HCT116 (cell line): ENCODE data around the gene GLCE. TPM values are rescaled to one million over a fixed set of nuclear protein-coding genes. Genes with fewer than 3 reads are reported as not detected.

Experiments used
- ATAC-seq: fragments of 200-7000 bp; cut with Tn5 transposase; 2 replicates; pipeline ENCODE4 v1.9.1; 2020; ENCODE audit warnings: mild to moderate bottlenecking, moderate library complexity
- BruUV-seq: library from RNA; stranded (reverse); fragments of 400-500 nt; replicated peaks from 2 replicates; lab custom pipeline; 2021; lab: Mats Ljungman, UMichigan
- CTCF ChIA-PET: fragments of 300-600 bp; sonication (Branson Sonifier 250); formaldehyde crosslinking; loops from one replicate; lab custom pipeline; 2021; ENCODE audit warnings: antibody characterized with exemption; lab: Charles Lee
- POLR2A ChIA-PET: fragments of 300-600, 350-600 bp; sonication (Branson Sonifier 250); formaldehyde crosslinking; loops from one replicate; lab custom pipeline; 2021; ENCODE audit warnings: antibody characterized with exemption; lab: Charles Lee
- RAD21 ChIA-PET, 2 experiments: fragments of 300-600 bp; sonication (Branson Sonifier 250); formaldehyde crosslinking; loops; one replicate each; lab custom pipeline; 2023; ENCODE audit warnings: low total read pairs in 2 of 2; ENCODE audit not compliant: uncharacterized antibody in 2 of 2, unreplicated experiment in 2 of 2, low non-redundant PET in 1 of 2; lab: Charles Lee
- DNase-seq: peaks from one replicate; pipeline ENCODE4 v3.0.0-alpha.2; 2010; ENCODE audit warnings: low read depth, low spot score
- H2AFZ ChIP-seq: fragments of 200-600 bp; shearing (Covaris generic), sonication (generic); 2 replicates; pipeline ENCODE4 v1.6.1; 2017; ENCODE audit warnings: low read depth, mixed run types, mixed read lengths, antibody characterized with exemption, low read length; ENCODE audit not compliant: poor library complexity, severe bottlenecking
- H3K27ac ChIP-seq: 2 replicates; pipeline ENCODE4 v1.5.1; 2012; ENCODE audit warnings: low read depth, low read length
- H3K27me3 ChIP-seq: fragments of 200-600 bp; sonication (generic); 2 replicates; pipeline ENCODE4 v1.6.1; 2016; ENCODE audit warnings: mixed run types, low read length, mixed read lengths; ENCODE audit not compliant: insufficient read depth
- H3K36me3 ChIP-seq, 2 experiments: fragments of 200-500 bp in 1 of 2; fragments of 200-600 bp in 1 of 2; sonication (Bioruptor generic) in 1 of 2; sonication (generic) in 1 of 2; 2 replicates each; pipeline versions ENCODE4 v1.5.1 to v1.6.1; 2014 to 2016; ENCODE audit warnings: low read length in 2 of 2, inconsistent platforms in 1 of 2, mixed read lengths in 1 of 2, mixed run types in 1 of 2; ENCODE audit not compliant: insufficient read depth in 2 of 2, control insufficient read depth in 1 of 2
- H3K4me1 ChIP-seq, 2 experiments: fragments of 200-600 bp in 1 of 2; sonication (generic) in 1 of 2; 2 replicates each; pipeline versions ENCODE4 v1.5.1 to v1.6.1; 2012 to 2017; ENCODE audit warnings: low read length in 2 of 2, inconsistent platforms in 1 of 2, mild to moderate bottlenecking in 1 of 2, mixed read lengths in 1 of 2, mixed run types in 1 of 2, moderate library complexity in 1 of 2; ENCODE audit not compliant: insufficient read depth in 2 of 2, control insufficient read depth in 1 of 2
- H3K4me2 ChIP-seq: fragments of 200-600 bp; sonication (generic); 2 replicates; pipeline ENCODE4 v1.6.1; 2017; ENCODE audit warnings: mixed run types, low read length, mixed read lengths
- H3K4me3 ChIP-seq, 2 experiments: fragments of 200-600 bp in 1 of 2; sonication (generic) in 1 of 2; replicated peaks in 1 of 2; 2 replicates each; pipeline ENCODE4 v1.5.1; 2011 to 2016; ENCODE audit warnings: low read length in 2 of 2, control low read depth in 1 of 2, low read depth in 1 of 2, mild to moderate bottlenecking in 1 of 2, mixed read lengths in 1 of 2, mixed run types in 1 of 2
- H3K79me2 ChIP-seq: fragments of 200-600 bp; sonication (generic); 2 replicates; pipeline ENCODE4 v1.6.1; 2017; ENCODE audit warnings: mild to moderate bottlenecking, mixed run types, low read length, moderate library complexity, mixed read lengths; ENCODE audit not compliant: insufficient read depth
- H3K9ac ChIP-seq: fragments of 200-600 bp; sonication (generic); 2 replicates; pipeline ENCODE4 v1.6.1; 2016; ENCODE audit warnings: low read length, mixed read lengths
- H3K9me2 ChIP-seq: fragments of 200-600 bp; sonication (generic), shearing (Covaris generic); 2 replicates; pipeline ENCODE4 v1.6.1; 2017; ENCODE audit warnings: mixed run types, mild to moderate bottlenecking, moderate library complexity; ENCODE audit not compliant: insufficient read depth
- H3K9me3 ChIP-seq, 2 experiments: fragments of 200-500 bp in 1 of 2; fragments of 200-600 bp in 1 of 2; sonication (Bioruptor generic) in 1 of 2; sonication (generic) in 1 of 2; 2 replicates each; pipeline ENCODE4 v1.6.1; 2014 to 2017; ENCODE audit warnings: low read length in 2 of 2, mixed read lengths in 2 of 2, inconsistent platforms in 1 of 2, low read depth in 1 of 2, mild to moderate bottlenecking in 1 of 2, mixed run types in 1 of 2, moderate library complexity in 1 of 2; ENCODE audit not compliant: control insufficient read depth in 1 of 2, insufficient read depth in 1 of 2
- H4K20me1 ChIP-seq: fragments of 200-600 bp; sonication (generic), shearing (Covaris generic); 2 replicates; pipeline ENCODE4 v1.6.1; 2017; ENCODE audit warnings: mixed run types, mild to moderate bottlenecking, moderate library complexity; ENCODE audit not compliant: insufficient read depth
- CBX3 ChIP-seq: IDR thresholded peaks from 2 replicates; pipeline ENCODE4 v1.6.1; 2012; ENCODE audit warnings: low read depth
- CTCF ChIP-seq, 3 experiments: fragments of 200-600 bp in 1 of 3; sonication (generic) in 1 of 3; IDR thresholded peaks in 2 of 3; conservative IDR thresholded peaks in 1 of 3; 2 replicates each; pipeline ENCODE4 v1.5.1; 2012 to 2017; ENCODE audit warnings: low read depth in 2 of 3, low read length in 2 of 3, antibody characterized with exemption in 1 of 3, borderline replicate concordance in 1 of 3, control low read depth in 1 of 3, mild to moderate bottlenecking in 1 of 3, mixed read lengths in 1 of 3, mixed run types in 1 of 3, moderate library complexity in 1 of 3; ENCODE audit not compliant: insufficient read depth in 1 of 3
- EGR1 ChIP-seq: IDR thresholded peaks from 2 replicates; pipeline ENCODE4 v1.6.1; 2012; ENCODE audit warnings: low read depth
- ELF1 ChIP-seq: IDR thresholded peaks from 2 replicates; pipeline ENCODE4 v1.6.1; 2012; ENCODE audit warnings: low read depth, borderline replicate concordance
- FOSL1 ChIP-seq: IDR thresholded peaks from 2 replicates; pipeline ENCODE4 v1.6.1; 2012; ENCODE audit warnings: low read depth
- JUND ChIP-seq: IDR thresholded peaks from 2 replicates; pipeline ENCODE4 v1.6.1; 2012
- POLR2AphosphoS5 ChIP-seq: IDR thresholded peaks from 2 replicates; pipeline ENCODE4 v1.6.1; 2011; ENCODE audit warnings: mild to moderate bottlenecking, low read depth, low read length, moderate library complexity
- RAD21 ChIP-seq: IDR thresholded peaks from 2 replicates; pipeline ENCODE4 v1.6.1; 2012; ENCODE audit warnings: low read depth, mild to moderate bottlenecking
- SIN3A ChIP-seq: IDR thresholded peaks from 2 replicates; pipeline ENCODE4 v1.6.1; 2012; ENCODE audit warnings: low read depth
- SP1 ChIP-seq: IDR thresholded peaks from 2 replicates; pipeline ENCODE4 v1.6.1; 2012; ENCODE audit warnings: low read depth
- SRF ChIP-seq: IDR thresholded peaks from 2 replicates; pipeline ENCODE4 v1.6.1; 2012; ENCODE audit warnings: low read depth
- YY1 ChIP-seq: IDR thresholded peaks from 2 replicates; pipeline ENCODE4 v1.6.1; 2011; ENCODE audit warnings: low read length, low read depth, moderate library complexity, mild to moderate bottlenecking; ENCODE audit not compliant: insufficient replicate concordance; ENCODE audit errors: extremely low read depth
- ZNF274 ChIP-seq: fragments of 200-500 bp; sonication (Bioruptor generic); IDR thresholded peaks from 2 replicates; pipeline ENCODE4 v1.6.1; 2014; ENCODE audit warnings: mild to moderate bottlenecking, low read depth, low read length, inconsistent platforms
- intact Hi-C: fragments of 100-400 bp; cut with micrococcal nuclease; formaldehyde crosslinking; loops from 2 replicates; pipeline ENCODE4 v1.10.0; 2022
- total RNA-seq: library from RNA; stranded (reverse); gene quantifications from one replicate; pipeline ENCODE4 v1.2.1, GENCODE V29; 2021; ENCODE audit not compliant: unreplicated experiment
- TF ChIP-seq, protein P1 (sequence below): IDR thresholded peaks from 2 replicates; pipeline ENCODE4 v1.6.1; 2012

The GLCE gene
- total RNA-seq, 1 experiment from 2014 or later, result 22.2 TPM

GRCh38 chr15:69244798-69245197 lies 84.4 kb downstream of the GLCE start:
- BruUV-seq, result no TSS peak
- no peaks in the 10 kb centered on the region for H3K27me3 ChIP-seq
- no peak for ATAC-seq
- H3K36me3 ChIP-seq, result no peaks in the 10 kb centered on the region
- TF ChIP-seq EGR1 (no peak), FOSL1 (no peak), CBX3 (no peak), CTCF (IDR thresholded peaks at IDR 0.05 in 2 of 3, conservative IDR thresholded peaks at IDR 0.05 in 1 of 3; ENCODE audit: borderline replicate concordance in 1 of 3, insufficient read depth in 1 of 3, low read depth in 2 of 3, low read length in 2 of 3) (no peak), POLR2AphosphoS5 (no peak), ZNF274 (no peak), ELF1 (no peak), SP1 (no peak)
- TF ChIP-seq, all 23 proteins: peak for 0
- ChIA-PET CTCF (no interaction called here), RAD21 (no interaction called here), POLR2A (no interaction called here)
- H3K79me2 ChIP-seq, result no peaks in the 10 kb centered on the region
- H2AFZ ChIP-seq, result no peak overlapping the region
- peaks cover 0 to 5% of the 10 kb centered on the region in 2 experiments; a peak in 1 of 4 replicates for H3K4me1 ChIP-seq
- H3K9me3 ChIP-seq, result no peaks in the 10 kb centered on the region
- no peak overlapping the region for H3K4me2 ChIP-seq
- H3K27ac ChIP-seq, result no peak overlapping the region
- no peaks in the 10 kb centered on the region for H3K9me2 ChIP-seq
- no peak overlapping the region for H3K4me3 ChIP-seq
- DNase-seq, result no peak
- no peak overlapping the region for H3K9ac ChIP-seq
- no peaks in the 10 kb centered on the region for H4K20me1 ChIP-seq
- intact Hi-C loops, result no loop called here

DNA sequence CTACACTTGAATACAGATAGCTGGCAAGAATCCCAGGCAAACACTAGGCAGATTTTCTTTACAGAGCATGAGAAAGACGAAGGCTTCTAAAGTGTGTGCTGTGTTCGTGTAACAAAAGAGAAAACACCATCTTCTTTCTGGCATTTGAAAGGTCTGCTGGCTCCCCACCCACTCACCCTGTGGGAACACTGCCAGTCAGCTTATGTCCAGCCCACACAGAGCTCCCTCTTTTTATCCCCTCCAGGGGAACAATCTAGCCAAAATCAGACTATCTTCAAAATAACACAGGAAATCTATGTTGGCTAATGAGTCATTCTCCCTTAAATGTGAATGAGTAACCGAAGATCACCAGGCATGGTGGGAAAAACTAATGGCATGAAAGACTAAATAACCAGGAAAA lies 92.7 kb downstream of the GLCE start:
- CTCF ChIA-PET, result interaction anchor here (0.8 kb wide), 3 partner anchors 9 to 141 kb away, joined by 3 to 4 read pairs (median 3); no protein-coding TSS in a partner anchor

More for the DNA sequence above, 92.7 kb downstream of the GLCE start:
- POLR2A ChIA-PET, result no interaction called here
- H2AFZ ChIP-seq, result peak overlapping the region; percentile 35
- DNase-seq, result peak; percentile 43
- no peaks in the 10 kb centered on the region for H3K9me3 ChIP-seq
- RAD21 ChIA-PET, result no interaction called here
- H3K36me3 ChIP-seq, result 0 out of 4 replicates have a peak, but pooled peaks cover 0 to 3% of the 10 kb centered on the region in 2 experiments
- no peaks in the 10 kb centered on the region for H3K79me2 ChIP-seq
- peak overlapping the region; percentile 66 for H3K4me2 ChIP-seq
- ATAC-seq, result peak; percentile 60; the same call in 1 of the 2 replicates
- H4K20me1 ChIP-seq, result no peaks in the 10 kb centered on the region
- no peaks in the 10 kb centered on the region for H3K9me2 ChIP-seq
- no peaks in the 10 kb centered on the region for H3K27me3 ChIP-seq
- no TSS peak for BruUV-seq
- no peak for TF ChIP-seq RAD21
- TF ChIP-seq CBX3, result peak; percentile 64; the same call in 1 of the 2 replicates
- no peak for TF ChIP-seq SIN3A
- TF ChIP-seq JUND, result peak; percentile 67
- TF ChIP-seq YY1, result no peak
- 0 out of 2 replicates have a peak, but pooled peaks have one; percentile 38 for TF ChIP-seq SRF
- peak; percentile 43; the same call in 1 of the 2 replicates for TF ChIP-seq EGR1
- TF ChIP-seq, protein P1, sequence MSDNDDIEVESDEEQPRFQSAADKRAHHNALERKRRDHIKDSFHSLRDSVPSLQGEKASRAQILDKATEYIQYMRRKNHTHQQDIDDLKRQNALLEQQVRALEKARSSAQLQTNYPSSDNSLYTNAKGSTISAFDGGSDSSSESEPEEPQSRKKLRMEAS, result 0 out of 2 replicates have a peak, but pooled peaks have one; percentile 40
- peak; percentile 76 for TF ChIP-seq FOSL1
- TF ChIP-seq, all 23 proteins: peak for 6
- Histone ChIP-seq H3K27ac (peak overlapping the region; percentile 32; the same call in 1 of the 2 replicates), H3K9ac (0 out of 2 replicates have a peak overlapping the region, but pooled peaks have one; percentile 16), H3K4me3 (peak overlapping the region in 1 of 2 experiments; percentile 19; a peak in 1 of 4 replicates), H3K4me1 (peaks cover 6 to 19% of the 10 kb centered on the region in 2 experiments)
- intact Hi-C loops, result no loop called here
